Fibroblast of villous mesenchyme (primary cell): ENCODE measurements around the gene OTOA. TPM values are rescaled to one million over a fixed set of nuclear protein-coding genes. Genes with fewer than 3 reads are reported as not detected.
A peak's percentile ranks its signal among the peaks of the same experiment; 100 is the strongest.
"Not testable (repeated sequence)": the region's sequence is repeated elsewhere in the genome, so short reads cannot be mapped to it uniquely, and the experiment has no call there.

ENCODE experiments used
- DNase-seq: peaks from one replicate; pipeline ENCODE4 v3.0.0-alpha.2; 2010; ENCODE audit warnings: low read depth
- H3K4me3 ChIP-seq: 2 replicates; pipeline ENCODE4 v1.5.1; 2011; ENCODE audit warnings: low read depth, mild to moderate bottlenecking, low read length
- total RNA-seq: library from RNA; depleted of rRNA; stranded (reverse); fragments of >200 nt; gene quantifications from 2 replicates; pipeline ENCODE4 v1.2.3, GENCODE V29; 2012
- TF ChIP-seq, protein P1 (sequence below): IDR thresholded peaks from 2 replicates; pipeline ENCODE4 v1.5.1; 2012; ENCODE audit warnings: low read depth, mild to moderate bottlenecking, low read length; ENCODE audit not compliant: insufficient read depth

The OTOA gene
- total RNA-seq, 1 donor, result under 0.01 TPM

DNA sequence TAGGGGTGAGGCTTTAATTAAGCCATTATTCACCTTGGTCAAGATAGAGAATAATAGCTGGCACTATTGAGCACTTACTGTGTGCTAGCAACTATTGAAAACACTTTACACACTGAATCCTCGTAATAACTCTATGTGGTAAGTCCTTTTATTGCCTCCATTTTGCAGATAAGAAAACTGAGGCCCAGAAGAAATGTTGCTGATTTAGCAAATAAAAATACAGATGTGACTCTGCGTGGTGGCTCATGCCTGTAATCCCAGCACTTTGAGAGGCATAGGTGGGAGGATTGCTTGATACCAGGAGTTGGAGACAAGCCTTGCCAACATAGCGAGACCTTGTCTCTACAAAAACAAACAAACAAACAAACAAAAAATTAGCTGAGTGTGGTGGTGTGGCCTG is 19.4 kb downstream of the OTOA start:
- TF ChIP-seq, protein P1, sequence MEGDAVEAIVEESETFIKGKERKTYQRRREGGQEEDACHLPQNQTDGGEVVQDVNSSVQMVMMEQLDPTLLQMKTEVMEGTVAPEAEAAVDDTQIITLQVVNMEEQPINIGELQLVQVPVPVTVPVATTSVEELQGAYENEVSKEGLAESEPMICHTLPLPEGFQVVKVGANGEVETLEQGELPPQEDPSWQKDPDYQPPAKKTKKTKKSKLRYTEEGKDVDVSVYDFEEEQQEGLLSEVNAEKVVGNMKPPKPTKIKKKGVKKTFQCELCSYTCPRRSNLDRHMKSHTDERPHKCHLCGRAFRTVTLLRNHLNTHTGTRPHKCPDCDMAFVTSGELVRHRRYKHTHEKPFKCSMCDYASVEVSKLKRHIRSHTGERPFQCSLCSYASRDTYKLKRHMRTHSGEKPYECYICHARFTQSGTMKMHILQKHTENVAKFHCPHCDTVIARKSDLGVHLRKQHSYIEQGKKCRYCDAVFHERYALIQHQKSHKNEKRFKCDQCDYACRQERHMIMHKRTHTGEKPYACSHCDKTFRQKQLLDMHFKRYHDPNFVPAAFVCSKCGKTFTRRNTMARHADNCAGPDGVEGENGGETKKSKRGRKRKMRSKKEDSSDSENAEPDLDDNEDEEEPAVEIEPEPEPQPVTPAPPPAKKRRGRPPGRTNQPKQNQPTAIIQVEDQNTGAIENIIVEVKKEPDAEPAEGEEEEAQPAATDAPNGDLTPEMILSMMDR, result no peak
- H3K4me3 ChIP-seq, result no peak overlapping the region
- DNase-seq, result no peak

DNA sequence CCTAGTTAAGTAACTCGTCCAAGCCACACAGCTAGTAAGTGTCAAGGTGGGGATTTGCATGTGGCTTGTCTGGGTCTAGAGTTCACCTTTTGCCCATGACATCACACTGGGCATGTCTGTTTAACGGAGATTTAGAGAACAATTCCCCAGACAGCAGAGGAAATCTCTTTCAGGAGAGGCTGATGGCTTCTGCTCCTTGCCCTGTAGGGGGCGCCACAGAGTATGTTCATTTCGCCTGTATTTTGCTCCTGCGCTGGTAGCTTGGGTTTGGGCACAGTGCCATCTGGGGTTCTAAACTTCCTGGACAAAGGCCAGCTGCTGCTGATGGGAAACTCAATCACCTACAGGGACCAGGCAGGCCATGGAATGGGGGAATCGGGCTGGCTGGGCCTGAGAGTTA is 20.4 kb downstream of the OTOA start:
- TF ChIP-seq, protein P1, result peak; percentile 40
- H3K4me3 ChIP-seq, result no peak overlapping the region
- DNase-seq, result no peak

GRCh38 chr16:21685034-21685455 is 21.3 kb downstream of the OTOA start:
- no peak for DNase-seq
- TF ChIP-seq, protein P1, result no peak
- H3K4me3 ChIP-seq, result no peak overlapping the region

GRCh38 chr16:21689107-21689506 is 25.3 kb downstream of the OTOA start:
- TF ChIP-seq, protein P1, result no peak
- DNase-seq, result no peak
- no peak overlapping the region for H3K4me3 ChIP-seq

DNA sequence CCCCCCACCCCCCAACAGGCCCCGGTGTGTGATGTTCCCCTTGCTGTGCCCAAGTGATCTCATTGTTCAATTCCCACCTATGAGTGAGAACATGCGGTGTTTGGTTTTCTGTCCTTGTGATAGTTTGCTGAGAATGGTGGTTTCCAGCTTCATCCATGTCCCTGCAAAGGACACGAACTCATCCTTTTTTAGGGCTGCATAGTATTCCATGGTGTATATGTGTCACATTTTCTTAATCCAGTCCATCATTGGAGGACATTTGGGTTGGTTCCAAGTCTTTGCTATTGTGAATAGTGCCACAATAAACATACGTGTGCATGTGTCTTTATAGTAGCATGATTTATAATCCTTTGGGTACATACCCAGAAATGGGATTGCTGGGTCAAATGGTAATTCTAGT is 27.2 kb downstream of the OTOA start:
- not testable (repeated sequence) for DNase-seq, H3K4me3 ChIP-seq

GRCh38 chr16:21694609-21695008 is 30.8 kb downstream of the OTOA start:
- H3K4me3 ChIP-seq, result no peak overlapping the region
- no peak for DNase-seq
- TF ChIP-seq, protein P1, result no peak

DNA sequence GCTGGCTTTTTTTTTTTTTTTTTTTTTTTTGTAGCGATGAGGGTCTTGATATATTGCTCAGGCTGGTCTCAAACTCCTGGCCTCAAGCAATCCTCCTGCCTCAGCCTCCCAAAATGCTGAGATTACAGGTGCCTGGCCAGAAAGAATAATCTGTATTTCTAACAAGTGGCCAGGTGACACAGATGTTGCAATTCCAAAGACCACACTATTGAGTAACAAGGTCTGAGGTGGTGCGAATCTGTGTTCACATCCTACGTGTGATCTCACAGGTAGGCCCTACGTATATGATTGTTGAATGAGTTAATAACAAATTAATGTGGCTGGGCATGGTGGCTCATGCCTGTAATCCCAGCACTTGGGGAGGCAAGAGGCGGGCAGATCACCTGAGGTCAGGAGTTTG is 33.3 kb downstream of the OTOA start:
- DNase-seq, result no peak
- TF ChIP-seq, protein P1, result no peak
- no peak overlapping the region for H3K4me3 ChIP-seq
